Measurements from ENCODE around the gene BRMS1.

Gene BRMS1

DNA sequence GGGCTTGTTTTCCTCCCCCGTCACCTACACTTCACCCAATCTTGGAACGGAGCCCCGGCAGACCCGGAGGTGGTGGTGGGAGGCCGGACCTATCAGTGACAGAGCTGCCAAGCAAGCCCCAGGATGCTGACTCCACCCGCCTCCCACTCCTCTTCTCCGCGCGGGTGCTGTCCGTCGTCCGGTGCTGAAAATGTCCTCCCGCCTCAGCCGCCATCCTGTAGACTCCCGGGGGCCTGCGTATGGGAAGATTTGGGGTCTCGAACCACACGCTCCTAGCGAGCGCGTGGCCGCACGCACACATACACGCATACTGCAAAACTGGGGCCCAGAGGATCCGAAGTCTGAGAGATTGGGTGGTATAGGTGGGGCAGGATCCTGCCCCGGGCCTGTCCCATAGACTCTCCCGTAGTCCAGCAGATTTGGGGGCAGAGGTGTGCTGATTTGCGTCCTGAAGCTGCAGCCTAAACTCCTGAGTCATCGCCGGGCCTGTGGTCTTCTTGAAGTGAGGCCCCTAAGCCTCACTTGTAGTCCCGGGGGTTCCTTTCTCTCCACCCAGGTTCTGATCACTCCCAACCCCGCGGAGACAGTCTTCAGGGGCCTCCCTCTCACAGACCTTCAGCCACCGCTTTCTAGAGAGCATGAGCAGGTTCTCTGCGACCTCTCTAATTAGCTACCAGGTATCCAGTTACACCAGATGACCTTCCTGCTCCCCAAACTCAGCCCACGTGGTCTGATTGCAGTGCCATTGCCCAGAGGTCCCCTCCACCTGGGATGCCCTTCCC, 55.2 kb downstream of the BRMS1 start:
- Histone ChIP-seq H3K36me3 (ENCODE audit: insufficient read depth, low read length) (no peaks in the 10 kb centered on the region), H3K4me1 (ENCODE audit: insufficient read depth, low read length, severe bottlenecking) (peaks cover 22% of the 10 kb centered on the region), H2AFZ (ENCODE audit: low read length) (no peak overlapping the region), H4K20me1 (ENCODE audit: insufficient read depth, low read length) (no peaks in the 10 kb centered on the region), H3K9me2 (ENCODE audit: low read depth, low read length) (no peaks in the 10 kb centered on the region), H3K27me3 (ENCODE audit: insufficient read depth, low read length) (no peaks in the 10 kb centered on the region), H3K9ac (ENCODE audit: low read length) (peak overlapping the region; percentile 43; the same call in 1 of the 2 replicates), H3K79me2 (ENCODE audit: insufficient read depth, low read length) (no peaks in the 10 kb centered on the region), H3K4me2 (ENCODE audit: low read length) (peak overlapping the region; percentile 56), H3K4me3 (ENCODE audit: low read depth, low read length, poor library complexity, severe bottlenecking) (peak overlapping the region; percentile 71), H3K9me3 (ENCODE audit: low read length) (no peaks in the 10 kb centered on the region), H3K27ac (ENCODE audit: low read depth, low read length, poor library complexity, severe bottlenecking) (no peak overlapping the region), H3F3A (ENCODE audit: insufficient read depth, low read length) (no peaks in the 10 kb centered on the region)
- TF ChIP-seq CTCF (IDR thresholded peaks at IDR 0.05; ENCODE audit: low read length) (no peak), EZH2 (IDR thresholded peaks at IDR 0.05; ENCODE audit: borderline replicate concordance, low read length) (no peak)

DNA sequence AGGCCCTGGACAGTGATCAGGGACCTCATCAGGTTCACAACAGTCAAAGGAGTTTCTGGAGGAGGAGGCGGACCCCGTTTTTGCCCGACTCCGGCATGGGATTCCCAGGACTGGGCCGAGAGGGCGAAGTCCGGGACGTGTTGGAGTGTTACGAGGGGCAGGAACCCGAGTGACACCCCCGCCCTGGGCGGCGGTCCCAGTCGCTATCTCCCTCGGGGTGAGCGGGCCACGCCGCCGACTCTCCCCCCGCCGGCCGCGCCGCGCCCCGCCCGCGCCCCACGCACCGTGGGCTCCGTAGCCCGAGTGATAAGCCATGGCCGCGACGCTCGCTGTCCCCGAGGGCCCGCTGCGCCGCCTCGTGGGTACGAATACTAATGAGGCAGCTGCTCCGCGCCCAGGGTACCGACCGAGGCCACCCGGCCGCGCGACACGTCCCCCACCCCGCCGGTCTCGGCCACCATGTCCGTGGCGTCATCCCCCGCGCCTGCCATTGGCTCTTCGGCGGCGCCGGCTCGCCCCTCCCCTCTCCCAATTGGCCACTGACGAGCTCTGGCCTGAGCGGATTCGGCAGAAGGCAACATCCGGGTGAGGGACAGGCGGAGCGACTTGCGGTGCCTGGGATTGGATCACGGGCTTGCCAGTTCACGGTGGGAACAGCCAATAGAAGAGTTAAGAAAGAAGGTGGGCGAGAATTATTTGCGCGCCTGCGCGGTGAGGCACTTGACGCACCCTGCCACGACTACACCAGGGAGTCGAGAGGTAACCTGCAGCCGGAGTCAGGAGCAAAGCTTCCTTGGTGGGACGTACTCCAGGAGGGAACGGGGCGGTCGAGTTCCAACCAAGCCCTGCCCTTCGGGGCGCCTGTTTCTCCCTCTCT, 56.0 kb downstream of the BRMS1 start, which contains the start of gene YIF1A:
Gene YIF1A, minus strand, starts transcription at position 473 of the 877 bp plus-strand sequence. Its CDS starts 158 bp downstream, at position 315.
- Histone ChIP-seq H3K27me3 (ENCODE audit: insufficient read depth, low read length) (no peaks in the 10 kb centered on the region), H3K27ac (ENCODE audit: low read depth, low read length, poor library complexity, severe bottlenecking) (no peak within 1 kb of the TSS), H3K9ac (ENCODE audit: low read length) (peak within 1 kb of the TSS; percentile 78), H3K4me3 (ENCODE audit: low read depth, low read length, poor library complexity, severe bottlenecking) (peak within 1 kb of the TSS; percentile 71), H2AFZ (ENCODE audit: low read length) (no peak within 1 kb of the TSS), H3K9me3 (ENCODE audit: low read length) (no peaks in the 10 kb centered on the region), H3K79me2 (ENCODE audit: insufficient read depth, low read length) (no peaks in the 10 kb centered on the region), H3F3A (ENCODE audit: insufficient read depth, low read length) (no peaks in the 10 kb centered on the region), H4K20me1 (ENCODE audit: insufficient read depth, low read length) (no peaks in the 10 kb centered on the region), H3K4me1 (ENCODE audit: insufficient read depth, low read length, severe bottlenecking) (peaks cover 22% of the 10 kb centered on the region), H3K4me2 (ENCODE audit: low read length) (peak within 1 kb of the TSS; percentile 92), H3K36me3 (ENCODE audit: insufficient read depth, low read length) (no peaks in the 10 kb centered on the region), H3K9me2 (ENCODE audit: low read depth, low read length) (no peaks in the 10 kb centered on the region)
- no peak for TF ChIP-seq EZH2 (IDR thresholded peaks at IDR 0.05; ENCODE audit: borderline replicate concordance, low read length)
- no peak; the same call in 1 of the 2 replicates for TF ChIP-seq CTCF (IDR thresholded peaks at IDR 0.05; ENCODE audit: low read length)

GRCh38 chr11:66287889-66288670, 56.8 kb downstream of the BRMS1 start:
- H3K36me3 ChIP-seq (ENCODE audit: insufficient read depth, low read length) = no peaks in the 10 kb centered on the region
- H3K27me3 ChIP-seq (ENCODE audit: insufficient read depth, low read length) = no peaks in the 10 kb centered on the region
- H3F3A ChIP-seq (ENCODE audit: insufficient read depth, low read length) = no peaks in the 10 kb centered on the region
- no peaks in the 10 kb centered on the region for H3K9me2 ChIP-seq (ENCODE audit: low read depth, low read length)
- H3K9ac ChIP-seq (ENCODE audit: low read length) = peak overlapping the region; percentile 78
- peak overlapping the region; percentile 92 for H3K4me2 ChIP-seq (ENCODE audit: low read length)
- no peak overlapping the region for H2AFZ ChIP-seq (ENCODE audit: low read length)
- TF ChIP-seq EZH2 (IDR thresholded peaks at IDR 0.05; ENCODE audit: borderline replicate concordance, low read length) (no peak), CTCF (IDR thresholded peaks at IDR 0.05; ENCODE audit: low read length) (no peak)
- no peaks in the 10 kb centered on the region for H4K20me1 ChIP-seq (ENCODE audit: insufficient read depth, low read length)
- no peak overlapping the region for H3K27ac ChIP-seq (ENCODE audit: low read depth, low read length, poor library complexity, severe bottlenecking)
- no peaks in the 10 kb centered on the region for H3K79me2 ChIP-seq (ENCODE audit: insufficient read depth, low read length)
- peaks cover 22% of the 10 kb centered on the region for H3K4me1 ChIP-seq (ENCODE audit: insufficient read depth, low read length, severe bottlenecking)
- H3K9me3 ChIP-seq (ENCODE audit: low read length) = no peaks in the 10 kb centered on the region
- peak overlapping the region; percentile 71 for H3K4me3 ChIP-seq (ENCODE audit: low read depth, low read length, poor library complexity, severe bottlenecking)
